Karpas-422 (cell line): ENCODE results near the gene SLC16A8. TPM values are rescaled to one million over a fixed set of nuclear protein-coding genes. Genes with fewer than 3 reads are reported as not detected.

Source experiments
- DNase-seq: peaks from one replicate; pipeline ENCODE4 v3.0.0-alpha.2; 2015
- H2AFZ ChIP-seq: fragments of 200-600 bp; sonication (generic); 2 replicates; pipeline ENCODE4 v1.6.1; 2014; ENCODE audit warnings: antibody characterized with exemption, low read length, mixed read lengths
- H3K27ac ChIP-seq: fragments of 200-600 bp; sonication (generic); 2 replicates; pipeline ENCODE4 v1.5.1; 2014; ENCODE audit warnings: mild to moderate bottlenecking, low read length, moderate library complexity
- H3K27me3 ChIP-seq: fragments of 200-600 bp; sonication (generic); 2 replicates; pipeline ENCODE4 v1.6.1; 2014; ENCODE audit warnings: low read length, mixed read lengths
- H3K36me3 ChIP-seq: fragments of 200-600 bp; sonication (generic); 2 replicates; pipeline ENCODE4 v1.6.1; 2014; ENCODE audit warnings: low read length, mixed read lengths; ENCODE audit not compliant: insufficient read depth
- H3K4me1 ChIP-seq: fragments of 200-600 bp; sonication (generic); 2 replicates; pipeline ENCODE4 v1.6.1; 2014; ENCODE audit warnings: mild to moderate bottlenecking, low read length, mixed read lengths
- H3K4me2 ChIP-seq: fragments of 200-600 bp; sonication (generic); 2 replicates; pipeline ENCODE4 v1.6.1; 2014; ENCODE audit warnings: low read length, low read depth, mild to moderate bottlenecking; ENCODE audit not compliant: poor library complexity, severe bottlenecking
- H3K4me3 ChIP-seq: fragments of 200-600 bp; sonication (generic); 2 replicates; pipeline ENCODE4 v1.5.1; 2014; ENCODE audit warnings: mild to moderate bottlenecking, antibody characterized with exemption, low read length, mixed read lengths
- H3K79me2 ChIP-seq: fragments of 200-600 bp; sonication (generic); 2 replicates; pipeline ENCODE4 v1.6.1; 2014; ENCODE audit warnings: mild to moderate bottlenecking, low read length, mixed read lengths
- H3K9ac ChIP-seq: fragments of 200-600 bp; sonication (generic); 2 replicates; pipeline ENCODE4 v1.6.0; 2014; ENCODE audit warnings: low read length
- H3K9me2 ChIP-seq: fragments of 200-600 bp; sonication (generic), shearing (Covaris generic); replicated peaks from 2 replicates; pipeline ENCODE4 v1.6.0; 2014; ENCODE audit warnings: mild to moderate bottlenecking, low read length, moderate library complexity; ENCODE audit not compliant: insufficient read depth
- H3K9me3 ChIP-seq: fragments of 300-700, 200-600 bp; sonication (generic); 2 replicates; pipeline ENCODE4 v1.6.1; 2014; ENCODE audit warnings: low read length, mixed read lengths
- H4K20me1 ChIP-seq: fragments of 200-600 bp; sonication (generic); 2 replicates; pipeline ENCODE4 v1.6.1; 2014; ENCODE audit warnings: mild to moderate bottlenecking, antibody characterized with exemption, low read length, low read depth; ENCODE audit not compliant: insufficient read depth
- total RNA-seq: library from RNA; depleted of rRNA; stranded (reverse); fragments of >200 nt; shearing (Covaris generic); gene quantifications from 2 replicates; pipeline ENCODE4 v1.2.3, GENCODE V29; 2014; ENCODE audit warnings: low replicate concordance

SLC16A8 gene
- total RNA-seq, 1 experiment from 2014 or later, result not detected

DNA sequence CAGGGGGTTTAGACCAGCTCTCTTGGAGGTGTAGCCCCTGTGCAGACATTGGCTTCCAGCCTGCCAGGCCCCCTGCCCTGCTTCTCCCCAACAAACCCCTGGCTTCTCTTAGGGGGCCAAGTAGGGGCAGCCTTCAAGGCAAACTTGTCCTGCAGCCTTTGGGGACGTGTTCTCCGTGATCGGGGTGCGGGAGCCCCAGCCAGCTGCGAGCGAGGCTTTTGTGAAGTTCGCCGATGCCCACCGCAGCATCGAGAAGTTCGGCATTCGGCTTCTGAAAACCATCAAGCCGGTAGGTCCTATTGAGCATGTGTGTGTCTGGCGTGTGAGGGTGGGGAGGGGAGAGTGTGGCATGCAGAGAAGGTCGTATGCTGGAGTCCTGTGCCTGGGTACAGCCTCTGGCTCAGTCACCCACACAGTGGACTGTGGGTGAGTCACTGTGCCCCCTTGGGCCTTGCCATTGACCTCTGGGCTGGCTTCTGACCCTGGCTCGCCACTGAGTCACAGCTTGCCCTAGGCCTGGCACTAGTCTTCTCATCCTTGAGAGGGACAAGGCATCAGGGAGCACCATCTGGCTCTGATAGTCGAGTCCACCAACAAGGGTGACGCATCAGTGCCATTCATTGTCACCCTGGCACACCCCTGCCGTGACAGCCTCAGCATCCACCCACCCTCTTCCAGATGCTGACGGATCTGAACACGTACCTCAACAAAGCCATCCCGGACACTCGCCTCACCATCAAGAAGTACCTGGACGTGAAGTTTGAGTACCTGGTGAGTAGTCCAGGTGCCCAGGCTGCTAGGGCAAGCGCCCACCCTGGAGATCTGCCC is 11.4 kb downstream of the SLC16A8 start:
- no peak overlapping the region for H3K27ac ChIP-seq
- H3K4me1 ChIP-seq, result no peaks in the 10 kb centered on the region
- no peak overlapping the region for H3K9ac ChIP-seq
- H3K4me3 ChIP-seq, result no peak overlapping the region
- H2AFZ ChIP-seq, result no peak overlapping the region
- no peak for DNase-seq
- no peaks in the 10 kb centered on the region for H3K27me3 ChIP-seq
- no peaks in the 10 kb centered on the region for H3K9me2 ChIP-seq
- H3K9me3 ChIP-seq, result no peaks in the 10 kb centered on the region
- no peaks in the 10 kb centered on the region for H3K79me2 ChIP-seq
- no peaks in the 10 kb centered on the region for H4K20me1 ChIP-seq
- H3K36me3 ChIP-seq, result no peaks in the 10 kb centered on the region
- no peak overlapping the region for H3K4me2 ChIP-seq

DNA sequence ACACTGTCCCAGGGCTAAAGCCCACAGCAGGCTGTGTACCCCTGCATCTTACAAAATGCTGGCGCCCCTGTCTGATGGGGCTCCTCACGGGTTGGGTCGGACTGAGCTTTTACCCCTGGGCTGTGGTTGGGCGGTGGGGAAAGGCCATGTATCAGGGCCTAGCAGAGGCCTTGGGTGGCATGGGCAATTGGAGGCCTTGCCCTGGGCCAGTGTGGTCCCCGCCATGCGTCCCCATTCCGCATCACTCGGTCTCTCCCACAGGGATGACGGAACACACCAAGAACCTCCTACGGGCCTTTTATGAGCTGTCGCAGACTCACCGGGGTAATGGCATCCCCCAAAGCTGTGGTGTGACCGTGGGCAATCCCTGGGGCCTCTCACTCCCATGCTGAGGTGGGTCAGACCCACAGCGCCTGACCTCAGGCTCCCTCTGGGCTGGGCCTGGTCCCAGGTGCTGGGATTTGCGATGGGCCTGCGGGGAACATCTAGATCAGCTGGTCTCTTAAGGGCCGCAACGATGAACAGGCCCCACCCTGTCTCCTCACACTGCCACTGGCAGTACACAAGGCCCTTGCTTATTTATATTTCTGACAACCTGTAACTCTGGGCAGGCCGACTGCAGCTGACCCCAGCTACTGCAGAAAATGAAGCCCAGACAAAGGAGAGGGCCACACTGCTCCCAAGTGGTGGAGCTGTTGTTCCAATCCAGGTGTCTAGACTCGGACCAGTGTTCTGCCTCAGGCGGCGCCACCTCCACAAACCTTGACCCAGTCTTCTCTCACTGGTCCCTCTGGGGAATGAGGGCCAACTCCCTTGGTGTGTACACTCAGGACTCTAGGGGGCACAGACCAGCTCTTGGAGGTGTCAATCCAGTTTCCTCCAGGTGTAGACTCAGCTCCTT is 12.3 kb downstream of the SLC16A8 start:
- H3K9me2 ChIP-seq, result no peaks in the 10 kb centered on the region
- no peaks in the 10 kb centered on the region for H3K79me2 ChIP-seq
- no peak overlapping the region for H2AFZ ChIP-seq
- no peaks in the 10 kb centered on the region for H3K4me1 ChIP-seq
- H3K4me2 ChIP-seq, result no peak overlapping the region
- no peak overlapping the region for H3K4me3 ChIP-seq
- no peaks in the 10 kb centered on the region for H3K9me3 ChIP-seq
- H3K27me3 ChIP-seq, result no peaks in the 10 kb centered on the region
- no peaks in the 10 kb centered on the region for H4K20me1 ChIP-seq
- no peak overlapping the region for H3K27ac ChIP-seq
- H3K36me3 ChIP-seq, result no peaks in the 10 kb centered on the region
- DNase-seq, result no peak
- no peak overlapping the region for H3K9ac ChIP-seq

- Histone ChIP-seq H3K36me3 (no peaks in the 10 kb centered on the region), H3K9ac (no peak overlapping the region), H3K9me2 (no peaks in the 10 kb centered on the region), H2AFZ (no peak overlapping the region), H3K4me3 (no peak overlapping the region), H3K79me2 (no peaks in the 10 kb centered on the region), H3K27ac (no peak overlapping the region), H4K20me1 (no peaks in the 10 kb centered on the region), H3K4me2 (no peak overlapping the region), H3K4me1 (no peaks in the 10 kb centered on the region), H3K27me3 (no peaks in the 10 kb centered on the region), H3K9me3 (no peaks in the 10 kb centered on the region)
- DNase-seq, result no peak
Measured at GRCh38 chr22:38070250-38070921, 13.6 kb downstream of the SLC16A8 start.

GRCh38 chr22:38069372-38070249 is 14.4 kb downstream of the SLC16A8 start:
- H3K36me3 ChIP-seq, result no peaks in the 10 kb centered on the region
- H3K4me3 ChIP-seq, result no peak overlapping the region
- H3K27me3 ChIP-seq, result no peaks in the 10 kb centered on the region
- H3K9me3 ChIP-seq, result no peaks in the 10 kb centered on the region
- no peak overlapping the region for H3K9ac ChIP-seq
- no peaks in the 10 kb centered on the region for H4K20me1 ChIP-seq
- H2AFZ ChIP-seq, result no peak overlapping the region
- no peaks in the 10 kb centered on the region for H3K4me1 ChIP-seq
- H3K4me2 ChIP-seq, result no peak overlapping the region
- no peak overlapping the region for H3K27ac ChIP-seq
- DNase-seq, result no peak
- H3K79me2 ChIP-seq, result no peaks in the 10 kb centered on the region
- H3K9me2 ChIP-seq, result no peaks in the 10 kb centered on the region

DNA sequence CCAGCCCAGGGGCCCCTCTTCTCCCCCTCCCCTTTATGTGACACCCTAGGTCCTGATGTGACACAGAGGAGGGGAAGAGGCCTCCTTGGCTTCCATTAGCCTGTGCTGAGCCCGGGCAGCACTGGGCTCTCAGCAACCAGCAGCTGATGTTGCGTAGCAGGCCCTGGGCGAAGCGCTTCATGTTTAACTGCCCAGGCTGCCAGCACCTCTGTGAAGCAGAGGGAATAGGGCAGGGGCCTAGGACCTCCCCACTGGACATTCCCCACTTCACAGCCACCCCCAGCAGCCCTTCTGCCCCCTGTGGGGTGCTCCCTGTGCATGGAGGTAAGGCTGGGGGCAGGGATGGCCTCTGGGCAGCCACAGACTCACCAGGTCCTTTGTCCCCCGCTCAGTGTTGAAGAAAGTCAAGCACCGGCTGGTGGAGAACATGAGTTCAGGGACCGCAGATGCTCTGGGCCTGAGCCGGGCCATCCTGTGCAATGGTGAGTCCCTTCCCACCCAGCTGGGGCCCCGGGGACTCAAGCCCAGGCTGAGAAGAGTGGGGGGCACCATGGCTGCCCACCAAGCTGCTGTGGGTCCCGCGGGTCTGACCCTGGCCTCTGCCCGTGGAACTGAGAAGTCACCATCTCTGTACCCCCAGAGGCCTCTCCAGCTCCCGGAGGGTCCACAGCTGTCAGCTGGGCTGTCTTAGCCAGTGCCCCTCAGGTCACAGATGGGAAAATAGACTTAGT is 15.2 kb downstream of the SLC16A8 start:
- H3K4me1 ChIP-seq, result no peaks in the 10 kb centered on the region
- H4K20me1 ChIP-seq, result no peaks in the 10 kb centered on the region
- H3K27me3 ChIP-seq, result no peaks in the 10 kb centered on the region
- no peak overlapping the region for H2AFZ ChIP-seq
- H3K4me3 ChIP-seq, result no peak overlapping the region
- no peak for DNase-seq
- no peak overlapping the region for H3K4me2 ChIP-seq
- H3K36me3 ChIP-seq, result no peaks in the 10 kb centered on the region
- H3K9me2 ChIP-seq, result no peaks in the 10 kb centered on the region
- H3K27ac ChIP-seq, result no peak overlapping the region
- no peaks in the 10 kb centered on the region for H3K79me2 ChIP-seq
- H3K9ac ChIP-seq, result no peak overlapping the region
- H3K9me3 ChIP-seq, result no peaks in the 10 kb centered on the region

DNA sequence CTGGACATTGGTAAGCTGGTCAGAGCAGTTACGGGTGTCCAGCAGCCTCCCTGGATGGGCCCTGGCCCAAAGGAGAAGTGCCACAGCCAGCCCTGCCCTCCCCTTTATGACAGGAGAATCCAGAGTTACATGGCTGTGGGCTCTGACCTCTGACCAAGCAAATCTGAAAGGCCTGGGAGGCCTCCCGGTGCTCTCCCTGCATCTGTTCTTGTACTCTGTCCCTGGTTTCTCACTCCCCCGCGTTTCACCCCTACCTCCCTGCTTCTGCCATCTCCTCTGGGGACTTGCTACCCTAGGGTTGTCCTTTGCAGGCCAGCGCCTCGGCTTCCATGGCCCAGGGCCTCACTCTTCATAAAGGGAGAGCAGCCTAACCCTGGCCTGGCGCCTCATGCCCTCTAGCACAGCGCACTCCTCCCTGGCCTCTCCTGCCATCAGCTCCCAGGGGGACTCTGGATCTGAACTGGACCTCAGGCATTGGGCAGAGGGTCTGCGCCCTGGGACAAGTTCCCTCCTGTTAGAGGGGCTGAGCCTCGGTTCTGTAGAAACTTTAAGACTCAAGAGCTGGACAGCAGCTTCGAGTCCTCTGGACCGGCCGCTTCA is 16.1 kb downstream of the SLC16A8 start:
- H3K36me3 ChIP-seq, result no peaks in the 10 kb centered on the region
- H4K20me1 ChIP-seq, result no peaks in the 10 kb centered on the region

GRCh38 chr22:38067028-38067415 is 17.0 kb downstream of the SLC16A8 start:
- Histone ChIP-seq H3K9me3 (no peaks in the 10 kb centered on the region), H4K20me1 (no peaks in the 10 kb centered on the region), H2AFZ (no peak overlapping the region), H3K79me2 (no peaks in the 10 kb centered on the region), H3K4me2 (no peak overlapping the region), H3K27me3 (no peaks in the 10 kb centered on the region), H3K4me3 (no peak overlapping the region), H3K9me2 (no peaks in the 10 kb centered on the region), H3K36me3 (no peaks in the 10 kb centered on the region), H3K27ac (no peak overlapping the region), H3K4me1 (no peaks in the 10 kb centered on the region), H3K9ac (no peak overlapping the region)
- no peak for DNase-seq

More for the DNA sequence above, 16.1 kb downstream of the SLC16A8 start:
- DNase-seq, result no peak
- Histone ChIP-seq H3K9ac (no peak overlapping the region), H3K9me2 (no peaks in the 10 kb centered on the region), H3K27me3 (no peaks in the 10 kb centered on the region), H3K9me3 (no peaks in the 10 kb centered on the region), H3K27ac (no peak overlapping the region), H2AFZ (no peak overlapping the region), H3K4me2 (no peak overlapping the region), H3K79me2 (no peaks in the 10 kb centered on the region), H3K4me1 (no peaks in the 10 kb centered on the region), H3K4me3 (no peak overlapping the region)
